ENCODE results near the gene PTPRM.

PTPRM gene

DNA sequence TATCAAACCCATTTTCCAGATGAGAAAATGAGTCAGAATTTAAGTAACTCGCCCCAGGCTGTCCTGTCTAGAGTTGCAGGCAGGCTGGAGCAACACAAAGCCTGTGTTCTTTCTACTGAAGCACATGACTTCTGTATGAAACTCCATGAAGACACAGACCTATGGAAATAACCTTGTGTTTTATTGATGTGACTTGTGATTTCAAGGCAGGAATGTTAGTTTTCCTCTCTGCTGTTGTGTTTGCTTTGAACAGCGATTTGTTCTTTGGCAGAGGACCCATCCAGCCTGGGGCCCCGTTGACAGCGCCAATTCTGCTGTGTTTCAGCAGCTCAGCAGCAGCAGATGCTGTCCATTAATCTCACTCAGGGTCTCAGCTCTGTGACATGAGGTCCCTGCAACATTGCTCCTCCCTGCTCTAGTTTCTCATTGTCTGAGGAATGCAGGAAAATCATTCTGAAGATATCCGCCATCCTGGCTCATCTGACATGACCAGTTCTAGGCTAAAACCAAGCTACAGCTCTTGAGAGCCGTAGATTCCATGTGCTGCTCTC, 697.8 kb downstream of the PTPRM start:
- in situ Hi-C loops (cut with HindIII; ENCODE audit: low sequenced_read_pairs), result no loop called here
- H3K4me3 ChIP-seq (ENCODE audit: low read depth, low read length), result no peak overlapping the region
- TF ChIP-seq, protein P1, sequence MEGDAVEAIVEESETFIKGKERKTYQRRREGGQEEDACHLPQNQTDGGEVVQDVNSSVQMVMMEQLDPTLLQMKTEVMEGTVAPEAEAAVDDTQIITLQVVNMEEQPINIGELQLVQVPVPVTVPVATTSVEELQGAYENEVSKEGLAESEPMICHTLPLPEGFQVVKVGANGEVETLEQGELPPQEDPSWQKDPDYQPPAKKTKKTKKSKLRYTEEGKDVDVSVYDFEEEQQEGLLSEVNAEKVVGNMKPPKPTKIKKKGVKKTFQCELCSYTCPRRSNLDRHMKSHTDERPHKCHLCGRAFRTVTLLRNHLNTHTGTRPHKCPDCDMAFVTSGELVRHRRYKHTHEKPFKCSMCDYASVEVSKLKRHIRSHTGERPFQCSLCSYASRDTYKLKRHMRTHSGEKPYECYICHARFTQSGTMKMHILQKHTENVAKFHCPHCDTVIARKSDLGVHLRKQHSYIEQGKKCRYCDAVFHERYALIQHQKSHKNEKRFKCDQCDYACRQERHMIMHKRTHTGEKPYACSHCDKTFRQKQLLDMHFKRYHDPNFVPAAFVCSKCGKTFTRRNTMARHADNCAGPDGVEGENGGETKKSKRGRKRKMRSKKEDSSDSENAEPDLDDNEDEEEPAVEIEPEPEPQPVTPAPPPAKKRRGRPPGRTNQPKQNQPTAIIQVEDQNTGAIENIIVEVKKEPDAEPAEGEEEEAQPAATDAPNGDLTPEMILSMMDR (IDR thresholded peaks at IDR 0.05; ENCODE audit: low read depth, low read length), result no peak
- peak; percentile 22 for DNase-seq (ENCODE audit: low read depth, low spot score)

GRCh38 chr18:8272254-8272653, 705.1 kb downstream of the PTPRM start:
- no peak for DNase-seq (ENCODE audit: low read depth, low spot score)
- TF ChIP-seq, protein P1 (IDR thresholded peaks at IDR 0.05; ENCODE audit: low read depth, low read length), result no peak
- in situ Hi-C loops (cut with HindIII; ENCODE audit: low sequenced_read_pairs), result no loop called here
- H3K4me3 ChIP-seq (ENCODE audit: low read depth, low read length), result no peak overlapping the region

DNA sequence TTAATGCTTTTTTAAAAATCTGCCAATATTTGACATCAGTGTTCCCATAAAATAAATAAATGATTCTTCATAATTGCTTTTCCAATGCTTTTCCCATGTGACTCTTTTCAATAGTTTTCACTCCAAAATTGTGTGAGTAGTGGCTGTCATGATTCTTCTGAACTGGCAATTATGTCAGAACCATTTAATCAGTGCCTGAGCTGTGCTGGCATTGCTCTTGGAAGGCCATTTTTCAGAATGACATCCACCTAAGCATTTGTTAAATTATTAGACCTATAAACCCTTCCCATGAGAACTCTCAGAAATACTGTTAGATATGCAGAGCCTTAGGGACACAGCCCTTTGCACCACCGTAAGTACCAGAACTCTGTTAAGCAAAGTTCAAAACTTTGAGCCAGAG, 707.3 kb downstream of the PTPRM start:
- TF ChIP-seq, protein P1 (IDR thresholded peaks at IDR 0.05; ENCODE audit: low read depth, low read length), result no peak
- no peak overlapping the region for H3K4me3 ChIP-seq (ENCODE audit: low read depth, low read length)
- in situ Hi-C loops (cut with HindIII; ENCODE audit: low sequenced_read_pairs), result no loop called here
- DNase-seq (ENCODE audit: low read depth, low spot score), result no peak

DNA sequence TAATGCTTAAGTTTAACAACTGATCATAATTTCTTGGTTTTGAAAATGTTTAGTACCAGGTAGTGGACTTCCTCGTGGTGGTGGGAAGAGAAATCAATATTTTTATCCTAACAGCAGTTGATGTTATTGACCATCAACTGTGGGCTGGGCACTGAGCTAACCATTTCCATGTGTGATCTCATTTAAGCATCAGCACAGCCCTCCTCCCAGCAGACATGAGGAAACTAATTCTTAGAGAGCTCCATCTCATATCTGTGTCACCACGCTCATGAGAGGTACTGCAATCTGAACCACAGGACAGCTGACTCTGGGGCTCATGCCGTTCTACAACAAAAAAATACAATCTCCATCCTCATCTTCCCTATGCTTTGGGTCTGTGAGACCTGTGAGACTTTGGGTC, 709.3 kb downstream of the PTPRM start:
- no peak for DNase-seq (ENCODE audit: low read depth, low spot score)
- in situ Hi-C loops (cut with HindIII; ENCODE audit: low sequenced_read_pairs), result no loop called here
- no peak overlapping the region for H3K4me3 ChIP-seq (ENCODE audit: low read depth, low read length)
- TF ChIP-seq, protein P1 (IDR thresholded peaks at IDR 0.05; ENCODE audit: low read depth, low read length), result no peak

GRCh38 chr18:8277270-8277669, 710.2 kb downstream of the PTPRM start:
- peak; percentile 54 for DNase-seq (ENCODE audit: low read depth, low spot score)
- in situ Hi-C loops (cut with HindIII; ENCODE audit: low sequenced_read_pairs), result no loop called here
- TF ChIP-seq, protein P1 (IDR thresholded peaks at IDR 0.05; ENCODE audit: low read depth, low read length), result no peak
- H3K4me3 ChIP-seq (ENCODE audit: low read depth, low read length), result no peak overlapping the region

GRCh38 chr18:8279346-8279745, 712.2 kb downstream of the PTPRM start:
- H3K4me3 ChIP-seq (ENCODE audit: low read depth, low read length), result no peak overlapping the region
- TF ChIP-seq, protein P1 (IDR thresholded peaks at IDR 0.05; ENCODE audit: low read depth, low read length), result no peak
- in situ Hi-C loops (cut with HindIII; ENCODE audit: low sequenced_read_pairs), result no loop called here
- no peak for DNase-seq (ENCODE audit: low read depth, low spot score)
